ENCODE measurements around the gene GSTM5. TPM values are rescaled to one million over a fixed set of nuclear protein-coding genes. Genes with fewer than 3 reads are reported as not detected.
"Not testable (repeated sequence)": the region's sequence is repeated elsewhere in the genome, so short reads cannot be mapped to it uniquely, and the experiment has no call there.

Gene GSTM5
- total RNA-seq, 1 donor from 2014 or later: not detected

GRCh38 chr1:109750920-109751319, 38.9 kb downstream of the GSTM5 start:
- no peaks in the 10 kb centered on the region for H3K36me3 ChIP-seq (ENCODE audit: control insufficient read depth, insufficient read depth, low read length)
- no peak for TF ChIP-seq CTCF (IDR thresholded peaks at IDR 0.05; ENCODE audit: insufficient read depth, low read length, poor library complexity, severe bottlenecking)
- no peak for DNase-seq (ENCODE audit: low read depth)
- H3K27me3 ChIP-seq (ENCODE audit: control insufficient read depth, insufficient read depth, low read length): peaks cover 2% of the 10 kb centered on the region
- no peak overlapping the region for H3K4me3 ChIP-seq (ENCODE audit: low read depth, low read length)

- Histone ChIP-seq H3K36me3 (ENCODE audit: control insufficient read depth, insufficient read depth, low read length) (no peaks in the 10 kb centered on the region), H3K4me3 (ENCODE audit: low read depth, low read length) (no peak overlapping the region), H3K27me3 (ENCODE audit: control insufficient read depth, insufficient read depth, low read length) (peaks cover 2% of the 10 kb centered on the region)
- TF ChIP-seq CTCF (IDR thresholded peaks at IDR 0.05; ENCODE audit: insufficient read depth, low read length, poor library complexity, severe bottlenecking): no peak
- DNase-seq (ENCODE audit: low read depth): no peak
These were observed 39.6 kb downstream of the GSTM5 start for GRCh38 chr1:109751531-109752260.

GRCh38 chr1:109754738-109755137, 42.7 kb downstream of the GSTM5 start:
- H3K36me3 ChIP-seq (ENCODE audit: control insufficient read depth, insufficient read depth, low read length): no peaks in the 10 kb centered on the region
- no peak for TF ChIP-seq CTCF (IDR thresholded peaks at IDR 0.05; ENCODE audit: insufficient read depth, low read length, poor library complexity, severe bottlenecking)
- no peak for DNase-seq (ENCODE audit: low read depth)
- H3K27me3 ChIP-seq (ENCODE audit: control insufficient read depth, insufficient read depth, low read length): peaks cover 2% of the 10 kb centered on the region
- H3K4me3 ChIP-seq (ENCODE audit: low read depth, low read length): no peak overlapping the region

- not testable (repeated sequence) for H3K27me3 ChIP-seq (ENCODE audit: control insufficient read depth, insufficient read depth, low read length); H3K4me3 ChIP-seq (ENCODE audit: low read depth, low read length); H3K36me3 ChIP-seq (ENCODE audit: control insufficient read depth, insufficient read depth, low read length); DNase-seq (ENCODE audit: low read depth)
These were observed 44.3 kb downstream of the GSTM5 start for GRCh38 chr1:109756325-109756724.

GRCh38 chr1:109756848-109757521, 44.9 kb downstream of the GSTM5 start:
- no peak for TF ChIP-seq CTCF (IDR thresholded peaks at IDR 0.05; ENCODE audit: insufficient read depth, low read length, poor library complexity, severe bottlenecking)
- H3K36me3 ChIP-seq (ENCODE audit: control insufficient read depth, insufficient read depth, low read length): no peaks in the 10 kb centered on the region
- no peak overlapping the region for H3K4me3 ChIP-seq (ENCODE audit: low read depth, low read length)
- DNase-seq (ENCODE audit: low read depth): no peak
- peaks cover 2% of the 10 kb centered on the region for H3K27me3 ChIP-seq (ENCODE audit: control insufficient read depth, insufficient read depth, low read length)

GRCh38 chr1:109757936-109758786, 46.1 kb downstream of the GSTM5 start:
- DNase-seq (ENCODE audit: low read depth): no peak
- no peak for TF ChIP-seq CTCF (IDR thresholded peaks at IDR 0.05; ENCODE audit: insufficient read depth, low read length, poor library complexity, severe bottlenecking)
- Histone ChIP-seq H3K4me3 (ENCODE audit: low read depth, low read length) (no peak overlapping the region), H3K27me3 (ENCODE audit: control insufficient read depth, insufficient read depth, low read length) (peaks cover under 1% of the 10 kb centered on the region), H3K36me3 (ENCODE audit: control insufficient read depth, insufficient read depth, low read length) (no peaks in the 10 kb centered on the region)
